NOMO-1 treated with dmso at 0.1 percent for 144 hours (cell line): Measurements from ENCODE around the gene CBX7.

Source experiments
- DNase-seq: peaks from one replicate; lab custom pipeline; 2025; ENCODE audit not compliant: unreplicated experiment; lab: John Stamatoyannopoulos, UW

CBX7 gene

GRCh38 chr22:39094717-39095389 is 57.6 kb downstream of the CBX7 start:
- DNase-seq: no peak

- no peak for DNase-seq
Measured at GRCh38 chr22:39092111-39092862, 60.2 kb downstream of the CBX7 start.

GRCh38 chr22:39091126-39092081 is 61.1 kb downstream of the CBX7 start:
- DNase-seq: no peak

GRCh38 chr22:39090426-39091064 is 61.9 kb downstream of the CBX7 start:
- no peak for DNase-seq

- DNase-seq: no peak
Measured at GRCh38 chr22:39089928-39090327, 62.6 kb downstream of the CBX7 start.

- DNase-seq: no peak
Measured at GRCh38 chr22:39088685-39089032, 63.8 kb downstream of the CBX7 start.

GRCh38 chr22:39087881-39088684 is 64.4 kb downstream of the CBX7 start:
- DNase-seq: no peak

- no peak for DNase-seq
Measured at GRCh38 chr22:39087098-39087497, 65.4 kb downstream of the CBX7 start.

- no peak for DNase-seq
Measured at GRCh38 chr22:39084666-39085065, 67.8 kb downstream of the CBX7 start.

GRCh38 chr22:39083212-39084165 is 69.0 kb downstream of the CBX7 start:
- no peak for DNase-seq

GRCh38 chr22:39081598-39081997 is 70.9 kb downstream of the CBX7 start:
- DNase-seq: no peak

GRCh38 chr22:39081016-39081415 is 71.5 kb downstream of the CBX7 start:
- no peak for DNase-seq
